KMS-11 (cell line): ENCODE data around the gene PLA2G2D.
"Not testable (repeated sequence)": the region's sequence is repeated elsewhere in the genome, so short reads cannot be mapped to it uniquely, and the experiment has no call there.

Source experiments
- H2AFZ ChIP-seq: fragments of 200-600 bp; sonication (generic); 2 replicates; pipeline ENCODE4 v1.6.1; 2016; ENCODE audit warnings: antibody characterized with exemption, mixed run types, low read depth
- H3K27ac ChIP-seq: fragments of 200-600 bp; sonication (generic); 2 replicates; pipeline ENCODE4 v1.6.1; 2016; ENCODE audit warnings: mild to moderate bottlenecking, mixed run types
- H3K27me3 ChIP-seq: fragments of 200-600 bp; sonication (generic); 2 replicates; pipeline ENCODE4 v1.6.1; 2017; ENCODE audit warnings: mild to moderate bottlenecking, low read depth, mixed run types, moderate library complexity; ENCODE audit not compliant: insufficient read depth
- H3K36me3 ChIP-seq: fragments of 200-600 bp; sonication (generic); 2 replicates; pipeline ENCODE4 v1.6.1; 2017; ENCODE audit warnings: mild to moderate bottlenecking, mixed run types; ENCODE audit not compliant: insufficient read depth
- H3K4me1 ChIP-seq: fragments of 200-600 bp; sonication (generic); 2 replicates; pipeline ENCODE4 v1.6.1; 2016; ENCODE audit warnings: mild to moderate bottlenecking, low read depth, mixed run types; ENCODE audit not compliant: poor library complexity, severe bottlenecking
- H3K4me2 ChIP-seq: fragments of 200-600 bp; sonication (generic); 2 replicates; pipeline ENCODE4 v1.7.0; 2016; ENCODE audit warnings: mild to moderate bottlenecking, mixed run types
- H3K4me3 ChIP-seq: fragments of 200-600 bp; sonication (generic); IDR thresholded peaks from 2 replicates; pipeline ENCODE4 v1.6.1; 2017; ENCODE audit warnings: low read depth, low read length, mixed read lengths; ENCODE audit not compliant: insufficient read depth
- H3K79me2 ChIP-seq: fragments of 200-600 bp; sonication (generic); 2 replicates; pipeline ENCODE4 v1.6.1; 2016; ENCODE audit warnings: low read depth, mixed run types; ENCODE audit not compliant: insufficient read depth
- H3K9ac ChIP-seq: fragments of 200-600 bp; sonication (generic); 2 replicates; pipeline ENCODE4 v1.6.1; 2016; ENCODE audit warnings: mild to moderate bottlenecking, mixed run types
- H4K20me1 ChIP-seq: fragments of 200-600 bp; sonication (generic); 2 replicates; pipeline ENCODE4 v1.6.1; 2016; ENCODE audit warnings: mild to moderate bottlenecking, mixed run types; ENCODE audit not compliant: insufficient read depth
- CTCF ChIP-seq: fragments of 200-600 bp; sonication (generic); conservative IDR thresholded peaks from 2 replicates; pipeline ENCODE4 v1.6.1; 2017; ENCODE audit warnings: low read depth, mild to moderate bottlenecking, antibody characterized with exemption, low read length, moderate library complexity, mixed read lengths

The PLA2G2D gene

DNA sequence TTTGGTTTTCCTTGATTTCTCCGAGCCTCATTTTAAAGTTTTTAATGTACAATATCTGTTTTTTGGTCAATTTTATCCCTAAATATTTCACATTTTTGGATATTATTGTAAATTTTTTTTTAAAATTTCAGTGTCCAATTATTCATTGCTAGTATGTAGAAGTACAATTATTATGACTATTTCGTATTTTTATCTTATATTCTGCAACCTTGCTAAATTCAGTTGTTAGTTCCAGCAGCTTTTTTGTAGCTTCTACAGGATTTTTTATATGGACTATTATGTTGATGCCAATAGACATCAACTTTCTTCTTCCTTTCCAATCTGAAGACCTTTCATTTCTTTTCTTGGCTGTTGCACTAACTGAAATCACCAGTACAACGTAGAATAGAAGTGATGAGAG, 15.7 kb upstream of the PLA2G2D start:
- no peak overlapping the region for H2AFZ ChIP-seq

GRCh38 chr1:20130518-20130917, 11.2 kb upstream of the PLA2G2D start:
- not testable (repeated sequence) for H3K79me2 ChIP-seq, H3K4me1 ChIP-seq, H3K4me2 ChIP-seq, H3K36me3 ChIP-seq, H3K27ac ChIP-seq, H2AFZ ChIP-seq, H3K9ac ChIP-seq, H4K20me1 ChIP-seq, H3K27me3 ChIP-seq, H3K4me3 ChIP-seq

More for the DNA sequence above, 15.7 kb upstream of the PLA2G2D start:
- no peaks in the 10 kb centered on the region for H3K79me2 ChIP-seq
- no peak overlapping the region for H3K27ac ChIP-seq
- H3K9ac ChIP-seq = no peak overlapping the region
- no peak overlapping the region for H3K4me3 ChIP-seq
- no peaks in the 10 kb centered on the region for H3K36me3 ChIP-seq
- no peaks in the 10 kb centered on the region for H4K20me1 ChIP-seq
- peaks cover 7% of the 10 kb centered on the region for H3K27me3 ChIP-seq
- H3K4me2 ChIP-seq = no peak overlapping the region
- no peak for TF ChIP-seq CTCF
- no peaks in the 10 kb centered on the region for H3K4me1 ChIP-seq

DNA sequence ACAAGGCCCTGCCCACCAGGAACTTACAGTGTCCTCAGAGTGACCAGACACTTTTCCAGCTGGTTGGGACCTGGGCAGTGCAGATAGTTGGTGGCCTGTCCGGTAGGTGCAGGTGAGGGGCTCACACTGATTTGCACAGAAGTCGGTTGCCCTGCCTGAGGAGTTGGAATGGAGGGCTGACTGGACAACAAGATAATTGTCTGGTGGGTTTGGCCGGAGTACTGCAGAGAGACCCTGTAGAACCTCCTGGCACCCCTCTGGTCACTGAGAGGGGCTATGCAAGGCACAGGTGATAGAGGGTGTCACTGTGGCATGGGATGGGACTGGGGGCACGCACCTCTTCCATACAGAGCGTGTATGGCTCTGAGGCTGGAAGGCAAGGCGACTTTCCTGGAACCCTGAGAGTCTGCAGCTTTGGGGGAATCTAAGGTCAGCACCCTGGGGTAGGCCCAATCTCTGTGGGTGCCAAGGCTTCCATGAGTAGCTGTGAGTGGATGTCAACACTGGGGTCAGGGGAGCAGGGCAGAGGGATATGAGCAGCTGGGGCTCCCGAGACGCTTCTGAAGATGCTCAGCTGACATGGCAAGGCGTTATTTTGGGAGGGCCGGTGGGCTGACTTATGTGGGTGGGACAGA, 7.6 kb upstream of the PLA2G2D start:
- no peak overlapping the region for H3K9ac ChIP-seq
- H3K27ac ChIP-seq = no peak overlapping the region
- TF ChIP-seq CTCF = no peak
- H3K4me1 ChIP-seq = no peaks in the 10 kb centered on the region
- no peak overlapping the region for H3K4me2 ChIP-seq
- H3K36me3 ChIP-seq = no peaks in the 10 kb centered on the region
- peaks cover 19% of the 10 kb centered on the region; the same call in 1 of the 2 replicates for H3K27me3 ChIP-seq
- no peak overlapping the region for H2AFZ ChIP-seq
- H4K20me1 ChIP-seq = no peaks in the 10 kb centered on the region
- no peak overlapping the region for H3K4me3 ChIP-seq
- H3K79me2 ChIP-seq = no peaks in the 10 kb centered on the region

DNA sequence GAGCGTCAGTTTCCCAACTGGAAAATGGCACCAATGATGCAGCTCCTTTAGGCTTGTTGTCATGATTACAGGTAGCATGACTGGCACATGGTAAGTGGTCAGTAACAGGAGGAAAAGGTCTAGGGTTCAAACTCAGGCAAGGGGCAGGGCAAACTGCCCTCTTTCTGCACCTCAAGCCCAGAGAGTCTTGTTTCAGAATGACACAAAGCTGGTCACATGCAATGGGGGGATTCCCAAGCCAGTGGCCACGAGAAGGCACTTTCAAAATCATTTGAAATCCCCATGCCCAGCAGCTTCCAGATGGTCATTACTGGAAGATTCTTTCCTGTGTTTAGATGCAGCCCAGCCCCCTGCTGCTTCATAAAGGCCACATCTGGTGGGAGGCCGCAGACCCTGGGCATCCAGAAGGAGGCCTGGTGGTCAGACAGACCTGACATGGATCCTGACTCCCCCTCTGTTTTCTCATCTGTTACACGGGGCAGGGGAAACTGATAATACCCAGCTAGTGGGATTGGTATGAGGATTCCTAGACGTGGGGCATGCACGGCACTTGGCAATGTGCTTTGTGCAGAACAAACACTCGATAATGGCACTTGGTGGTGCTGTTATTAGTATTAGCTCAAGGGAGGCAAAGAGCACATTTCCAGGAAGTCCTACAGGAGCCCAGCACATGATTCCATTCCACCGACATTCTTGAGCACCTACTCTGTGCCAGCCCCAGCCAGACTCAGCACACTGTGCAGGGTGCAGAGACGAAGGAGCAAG, 6.9 kb upstream of the PLA2G2D start:
- H3K4me2 ChIP-seq = no peak overlapping the region
- no peak overlapping the region for H3K9ac ChIP-seq
- H3K4me1 ChIP-seq = no peaks in the 10 kb centered on the region
- no peaks in the 10 kb centered on the region for H4K20me1 ChIP-seq
- no peak overlapping the region for H3K4me3 ChIP-seq
- H3K79me2 ChIP-seq = no peaks in the 10 kb centered on the region
- TF ChIP-seq CTCF = no peak
- H2AFZ ChIP-seq = no peak overlapping the region
- H3K36me3 ChIP-seq = no peaks in the 10 kb centered on the region
- H3K27me3 ChIP-seq = peaks cover 26% of the 10 kb centered on the region; the same call in 1 of the 2 replicates
- no peak overlapping the region for H3K27ac ChIP-seq

GRCh38 chr1:20125100-20125499, 5.8 kb upstream of the PLA2G2D start:
- peaks cover 32% of the 10 kb centered on the region; the same call in 1 of the 2 replicates for H3K27me3 ChIP-seq
- H3K4me2 ChIP-seq = no peak overlapping the region
- H3K79me2 ChIP-seq = no peaks in the 10 kb centered on the region
- no peak for TF ChIP-seq CTCF
- H4K20me1 ChIP-seq = no peaks in the 10 kb centered on the region
- H3K4me1 ChIP-seq = no peaks in the 10 kb centered on the region
- no peak overlapping the region for H3K4me3 ChIP-seq
- no peaks in the 10 kb centered on the region for H3K36me3 ChIP-seq
- H3K9ac ChIP-seq = no peak overlapping the region
- H2AFZ ChIP-seq = no peak overlapping the region
- no peak overlapping the region for H3K27ac ChIP-seq
